ENCODE data around the gene RIC8A. TPM values are rescaled to one million over a fixed set of nuclear protein-coding genes. Genes with fewer than 3 reads are reported as not detected.
"Not testable (repeated sequence)": the region's sequence is repeated elsewhere in the genome, so short reads cannot be mapped to it uniquely, and the experiment has no call there.

The RIC8A gene
- total and polyA plus RNA-seq, 10 of the 15 experiments (the other 5 are each of a cell fraction or from before 2014, with no cell fraction given) = 10.4 to 157 (median 81.4) TPM

DNA sequence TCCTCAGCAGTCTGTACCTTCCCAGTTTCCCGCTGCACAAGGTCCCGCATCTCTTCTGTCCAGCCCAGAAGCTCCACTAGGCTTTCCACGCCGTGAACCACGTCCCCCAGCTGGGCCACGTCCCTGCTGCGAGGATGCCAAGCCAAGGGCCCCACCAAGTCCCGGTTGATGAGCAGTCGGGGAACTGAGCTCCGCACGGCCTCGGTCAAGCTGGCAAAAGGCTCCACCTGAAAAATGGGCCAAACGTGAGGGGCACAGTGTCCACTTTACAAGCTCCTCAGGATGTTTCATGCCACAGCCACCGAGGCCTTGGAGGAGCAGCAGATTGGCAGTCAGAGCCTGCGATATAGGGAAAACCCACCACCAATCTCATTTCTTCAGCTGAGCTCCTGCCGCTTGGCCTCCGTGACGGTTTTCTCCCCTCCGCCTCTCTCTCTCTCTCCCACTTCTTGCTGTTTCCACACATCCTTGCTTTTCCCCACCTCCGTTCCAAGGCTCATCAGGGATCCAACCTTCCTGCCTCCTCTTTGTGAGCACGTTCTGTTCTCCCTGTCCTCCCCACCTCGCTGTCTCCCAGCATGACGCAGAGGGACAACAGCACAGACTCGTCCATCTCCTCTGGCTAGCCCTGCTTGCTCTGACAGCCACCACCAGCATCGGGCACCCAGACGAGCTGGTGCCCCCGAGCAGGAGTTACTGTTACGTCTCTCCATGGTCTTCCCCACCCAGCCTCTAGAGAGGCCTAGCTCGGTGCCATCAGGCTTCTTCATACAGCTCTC lies 11.5 kb downstream of the RIC8A start:
- no peaks in the 10 kb centered on the region for H4K20me1 ChIP-seq (ENCODE audit: control insufficient read depth, insufficient read depth)
- FAIRE-seq (no peak), ATAC-seq (no peak), DNase-seq (ENCODE audit: low read depth, low spot score) (no peak)
- H3K4me2 ChIP-seq (ENCODE audit: control insufficient read depth, insufficient read depth) = no peak overlapping the region
- no peaks in the 10 kb centered on the region for H3K9me3 ChIP-seq (replicated peaks; ENCODE audit: control insufficient read depth, insufficient read depth, low read length)
- no peak overlapping the region for H3K4me3 ChIP-seq
- intact Hi-C loops (cut with micrococcal nuclease; ENCODE audit: unreplicated experiment) (no loop called here), in situ Hi-C loops (cut with MboI) (no loop called here)
- ChIA-PET CTCF (interaction anchor here (0.5 to 1.3 kb wide), 3 partner anchors 12 to 145 kb away, joined by 3 to 6 read pairs (median 4); partner anchors contain the start of gene BET1L), POLR2A (interaction anchor here (1.7 kb wide), 1 partner anchor 11 kb away, joined by 4 read pairs; no protein-coding TSS in a partner anchor), RAD21 (ENCODE audit: unreplicated experiment) (no interaction called here), SMC1A (ENCODE audit: uncharacterized antibody, unreplicated experiment) (no interaction called here)
- no peaks in the 10 kb centered on the region for H3K4me1 ChIP-seq (ENCODE audit: control insufficient read depth, insufficient read depth, low read length)
- no TSS peak for BruUV-seq (replicated peaks)
- H3K9ac ChIP-seq (ENCODE audit: control insufficient read depth, insufficient read depth, low read length) = no peak overlapping the region
- no peak overlapping the region for H2AFZ ChIP-seq (ENCODE audit: control insufficient read depth, low read depth, low read length)
- peaks cover 5 to 14% of the 10 kb centered on the region in 2 experiments for H3K36me3 ChIP-seq (ENCODE audit: control insufficient read depth in 2 of 2, insufficient read depth in 2 of 2, low read length in 1 of 2)
- WGBS (ENCODE audit: insufficient coverage, insufficient replicate concordance, low lambda C conversion rate, missing lambda C conversion rate) = 84% methylated on average over 27 of the region's 29 CpGs
- H3K27me3 ChIP-seq (replicated peaks in 1 of 2; ENCODE audit: control insufficient read depth in 2 of 2, insufficient read depth in 2 of 2, low read length in 1 of 2) = no peaks in the 10 kb centered on the region
- no peaks in the 10 kb centered on the region for H3K79me2 ChIP-seq (ENCODE audit: control insufficient read depth, insufficient read depth, low read length)
- TF ChIP-seq, protein P1, sequence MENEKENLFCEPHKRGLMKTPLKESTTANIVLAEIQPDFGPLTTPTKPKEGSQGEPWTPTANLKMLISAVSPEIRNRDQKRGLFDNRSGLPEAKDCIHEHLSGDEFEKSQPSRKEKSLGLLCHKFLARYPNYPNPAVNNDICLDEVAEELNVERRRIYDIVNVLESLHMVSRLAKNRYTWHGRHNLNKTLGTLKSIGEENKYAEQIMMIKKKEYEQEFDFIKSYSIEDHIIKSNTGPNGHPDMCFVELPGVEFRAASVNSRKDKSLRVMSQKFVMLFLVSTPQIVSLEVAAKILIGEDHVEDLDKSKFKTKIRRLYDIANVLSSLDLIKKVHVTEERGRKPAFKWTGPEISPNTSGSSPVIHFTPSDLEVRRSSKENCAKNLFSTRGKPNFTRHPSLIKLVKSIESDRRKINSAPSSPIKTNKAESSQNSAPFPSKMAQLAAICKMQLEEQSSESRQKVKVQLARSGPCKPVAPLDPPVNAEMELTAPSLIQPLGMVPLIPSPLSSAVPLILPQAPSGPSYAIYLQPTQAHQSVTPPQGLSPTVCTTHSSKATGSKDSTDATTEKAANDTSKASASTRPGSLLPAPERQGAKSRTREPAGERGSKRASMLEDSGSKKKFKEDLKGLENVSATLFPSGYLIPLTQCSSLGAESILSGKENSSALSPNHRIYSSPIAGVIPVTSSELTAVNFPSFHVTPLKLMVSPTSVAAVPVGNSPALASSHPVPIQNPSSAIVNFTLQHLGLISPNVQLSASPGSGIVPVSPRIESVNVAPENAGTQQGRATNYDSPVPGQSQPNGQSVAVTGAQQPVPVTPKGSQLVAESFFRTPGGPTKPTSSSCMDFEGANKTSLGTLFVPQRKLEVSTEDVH (IDR thresholded peaks at IDR 0.05; ENCODE audit: low read depth, partially characterized antibody) = no peak
- peak; percentile 45; the same call in 1 of the 2 replicates for TF ChIP-seq POLR2A (IDR thresholded peaks at IDR 0.05; ENCODE audit: low read depth, low read length)
- H3K27ac ChIP-seq (ENCODE audit: control insufficient read depth, insufficient read depth) = no peak overlapping the region

DNA sequence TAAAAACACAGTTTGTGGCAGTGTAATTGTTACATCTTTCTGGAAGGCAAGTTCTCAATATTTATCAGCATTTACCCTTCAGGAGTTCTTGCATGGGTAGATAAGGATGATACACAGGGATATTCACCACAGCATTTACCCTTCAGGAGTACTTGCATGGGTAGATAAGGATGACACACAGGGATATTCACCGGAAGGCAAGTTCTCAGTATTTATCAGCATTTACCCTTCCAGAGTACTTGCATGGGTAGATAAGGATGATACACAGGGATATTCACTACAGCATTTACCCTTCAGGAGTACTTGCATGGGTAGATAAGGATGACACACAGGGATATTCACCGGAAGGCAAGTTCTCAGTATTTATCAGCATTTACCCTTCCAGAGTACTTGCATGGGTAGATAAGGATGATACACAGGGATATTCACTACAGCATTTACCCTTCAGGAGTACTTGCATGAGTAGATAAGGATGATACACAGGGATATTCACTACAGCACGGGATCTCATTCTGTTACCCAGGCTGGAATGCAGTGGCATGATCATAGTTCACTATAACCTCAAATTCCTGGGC lies 13.2 kb downstream of the RIC8A start:
- POLR2A ChIA-PET; H3K9me3 ChIP-seq (replicated peaks; ENCODE audit: control insufficient read depth, insufficient read depth, low read length); DNase-seq (ENCODE audit: low read depth, low spot score); H3K4me2 ChIP-seq (ENCODE audit: control insufficient read depth, insufficient read depth); H3K4me3 ChIP-seq; ATAC-seq; H3K9ac ChIP-seq (ENCODE audit: control insufficient read depth, insufficient read depth, low read length); H3K27me3 ChIP-seq (replicated peaks in 1 of 2; ENCODE audit: control insufficient read depth in 2 of 2, insufficient read depth in 2 of 2, low read length in 1 of 2); in situ Hi-C loops (cut with MboI); H3K27ac ChIP-seq (ENCODE audit: control insufficient read depth, insufficient read depth); H3K36me3 ChIP-seq (ENCODE audit: control insufficient read depth in 2 of 2, insufficient read depth in 2 of 2, low read length in 1 of 2); H2AFZ ChIP-seq (ENCODE audit: control insufficient read depth, low read depth, low read length); H4K20me1 ChIP-seq (ENCODE audit: control insufficient read depth, insufficient read depth); H3K79me2 ChIP-seq (ENCODE audit: control insufficient read depth, insufficient read depth, low read length); H3K4me1 ChIP-seq (ENCODE audit: control insufficient read depth, insufficient read depth, low read length); CTCF ChIA-PET; BruUV-seq (replicated peaks); RAD21 ChIA-PET (ENCODE audit: unreplicated experiment); intact Hi-C loops (cut with micrococcal nuclease; ENCODE audit: unreplicated experiment): not testable (repeated sequence)
- FAIRE-seq = peak; percentile 93
- WGBS (ENCODE audit: insufficient coverage, insufficient replicate concordance, low lambda C conversion rate, missing lambda C conversion rate) = 92% methylated on average over 3 of the region's 3 CpGs
- SMC1A ChIA-PET (ENCODE audit: uncharacterized antibody, unreplicated experiment) = interaction anchor here (1.2 kb wide), 1 partner anchor 30 kb away, joined by 3 read pairs; no protein-coding TSS in a partner anchor
